K562 (cell line): ENCODE results near the gene RYR1. TPM values are rescaled to one million over a fixed set of nuclear protein-coding genes. Genes with fewer than 3 reads are reported as not detected.

Experiments
- ATAC-seq: fragments of 200-7000 bp; cut with Tn5 transposase; 3 replicates; pipeline ENCODE4 v1.9.1; 2020; ENCODE audit warnings: moderate library complexity
- BruUV-seq: library from RNA; stranded (reverse); fragments of 400-500 nt; replicated peaks from 2 replicates; lab custom pipeline; 2021; lab: Mats Ljungman, UMichigan
- CTCF ChIA-PET: fragments of 300-600 bp; formaldehyde crosslinking; extraction: SDS; loops from one replicate; lab custom pipeline; 2021; ENCODE audit warnings: low intra/inter-chr PET ratio; lab: Yijun Ruan, JAX
- POLR2A ChIA-PET: fragments of 300-600, 350-650 bp; sonication (Branson Sonifier 250); formaldehyde crosslinking; extraction: SDS; loops from one replicate; lab custom pipeline; 2021; ENCODE audit warnings: antibody characterized with exemption, inconsistent platforms; lab: Yijun Ruan, JAX
- DNase-seq, 4 experiments: peaks; one replicate each; pipeline versions ENCODE4 v3.0.0 to v3.0.0-alpha.2; 2011 to 2018; ENCODE audit warnings: low spot score in 3 of 4, mixed read lengths in 3 of 4; ENCODE audit errors: extremely low read depth in 1 of 4
- FAIRE-seq: peaks from 2 replicates; lab custom pipeline; 2011; peaks lifted over from hg19 to GRCh38; lab: Jason Lieb, UNC
- H2AFZ ChIP-seq: 2 replicates; pipeline ENCODE4 v1.6.0; 2011; ENCODE audit warnings: low read depth, low read length, control low read depth, inconsistent platforms
- H3K27ac ChIP-seq: fragments of 200-600 bp; 3 replicates; pipeline ENCODE4 v1.8.0; 2011; ENCODE audit warnings: low read depth, mild to moderate bottlenecking, control low read depth, inconsistent platforms, low read length, moderate library complexity, mixed read lengths; ENCODE audit errors: extremely low read depth
- H3K27me3 ChIP-seq, 2 experiments: fragments of 300-600 bp in 1 of 2; 2 replicates in 1 of 2; 3 replicates in 1 of 2; pipeline versions ENCODE4 v1.6.0 to v1.8.0; 2011; ENCODE audit warnings: inconsistent platforms in 2 of 2, low read length in 2 of 2, mild to moderate bottlenecking in 1 of 2, mixed read lengths in 1 of 2, moderate library complexity in 1 of 2; ENCODE audit not compliant: control insufficient read depth in 2 of 2, insufficient read depth in 2 of 2
- H3K36me3 ChIP-seq: fragments of 300-600 bp; 3 replicates; pipeline ENCODE4 v1.8.0; 2011; ENCODE audit warnings: mild to moderate bottlenecking, low read length, inconsistent platforms; ENCODE audit not compliant: control insufficient read depth, insufficient read depth
- H3K4me1 ChIP-seq, 2 experiments: fragments of 200-600 bp in 1 of 2; replicated peaks in 1 of 2; 2 replicates in 1 of 2; 3 replicates in 1 of 2; pipeline versions ENCODE4 v1.5.1 to v1.8.0; 2011; ENCODE audit warnings: inconsistent platforms in 2 of 2, low read length in 2 of 2, mild to moderate bottlenecking in 1 of 2, mixed read lengths in 1 of 2, moderate library complexity in 1 of 2; ENCODE audit not compliant: control insufficient read depth in 2 of 2, insufficient read depth in 2 of 2
- H3K4me2 ChIP-seq: 2 replicates; pipeline ENCODE4 v1.6.1; 2011; ENCODE audit warnings: low read length, control low read depth, inconsistent platforms, mixed read lengths; ENCODE audit not compliant: insufficient read depth
- H3K4me3 ChIP-seq: fragments of 200-600 bp; sonication (generic), shearing (Covaris generic); 2 replicates; pipeline ENCODE4 v1.5.1; 2016; ENCODE audit warnings: control low read depth, inconsistent platforms
- H3K79me2 ChIP-seq: fragments of 200-600 bp; 3 replicates; pipeline ENCODE4 v1.8.0; 2011; ENCODE audit warnings: low read length, inconsistent platforms; ENCODE audit not compliant: control insufficient read depth, insufficient read depth
- H3K9ac ChIP-seq, 2 experiments: 2 replicates each; pipeline versions ENCODE4 v1.6.0 to v1.6.1; 2011; ENCODE audit warnings: low read depth in 2 of 2, low read length in 2 of 2, control low read depth in 1 of 2, inconsistent platforms in 1 of 2, mild to moderate bottlenecking in 1 of 2, mixed read lengths in 1 of 2; ENCODE audit not compliant: insufficient read depth in 1 of 2
- H3K9me1 ChIP-seq: one replicate; pipeline ENCODE4 v1.6.0; 2011; ENCODE audit warnings: inconsistent platforms, mild to moderate bottlenecking, low read length, moderate library complexity; ENCODE audit not compliant: control insufficient read depth, insufficient read depth
- H3K9me3 ChIP-seq: replicated peaks from 2 replicates; pipeline ENCODE4 v1.5.1; 2011; ENCODE audit warnings: low read depth, low read length, inconsistent platforms; ENCODE audit not compliant: control insufficient read depth, insufficient read depth
- H4K20me1 ChIP-seq: replicated peaks from 2 replicates; pipeline ENCODE4 v1.6.1; 2011; ENCODE audit warnings: low read length, inconsistent platforms, mixed read lengths; ENCODE audit not compliant: control insufficient read depth, insufficient read depth
- E2F4 ChIP-seq: sonication (generic); formaldehyde crosslinking; IDR thresholded peaks from 2 replicates; pipeline ENCODE4 v1.8.0; 2022; ENCODE audit warnings: mild to moderate bottlenecking, low read depth, missing genetic modification reagents
- ERF ChIP-seq: fragments of 450-650 bp; formaldehyde crosslinking; IDR thresholded peaks from 2 replicates; pipeline ENCODE4 v1.4.0; 2020; ENCODE audit warnings: mild to moderate bottlenecking, mixed read lengths
- HIVEP1 ChIP-seq: fragments of 250-450 bp; sonication (Bioruptor Pico); IDR thresholded peaks from 2 replicates; pipeline ENCODE4 v1.4.0; 2020; ENCODE audit warnings: mild to moderate bottlenecking
- HNRNPL ChIP-seq: fragments of 200-400 bp; formaldehyde crosslinking; IDR thresholded peaks from 2 replicates; pipeline ENCODE4 v1.6.1; 2017; ENCODE audit warnings: low read depth, mild to moderate bottlenecking, low read length
- MYBL2 ChIP-seq, 2 experiments: fragments of 450-650 bp in 1 of 2; sonication (generic) in 1 of 2; formaldehyde crosslinking in 1 of 2; IDR thresholded peaks; 2 replicates each; pipeline versions ENCODE4 v1.6.1 to v1.8.1; 2017 to 2022; ENCODE audit warnings: borderline replicate concordance in 1 of 2, inconsistent platforms in 1 of 2, low read depth in 1 of 2, mild to moderate bottlenecking in 1 of 2, missing genetic modification reagents in 1 of 2, moderate library complexity in 1 of 2
- PHF20 ChIP-seq: fragments of 450-650 bp; IDR thresholded peaks from 2 replicates; pipeline ENCODE4 v1.6.1; 2018; ENCODE audit not compliant: partially characterized antibody
- PHTF2 ChIP-seq: fragments of 250-450 bp; sonication (Bioruptor Pico); IDR thresholded peaks from 2 replicates; pipeline ENCODE4 v1.5.0; 2021; ENCODE audit warnings: mild to moderate bottlenecking
- RUNX1 ChIP-seq: sonication (generic); IDR thresholded peaks from 2 replicates; pipeline ENCODE4 v1.6.1; 2016; ENCODE audit warnings: antibody characterized with exemption, low read depth
- TGIF2 ChIP-seq: sonication (generic); formaldehyde crosslinking; IDR thresholded peaks from 2 replicates; pipeline ENCODE4 v1.8.1; 2022; ENCODE audit warnings: mild to moderate bottlenecking, missing genetic modification reagents, moderate library complexity
- ZNF121 ChIP-seq: sonication (generic); formaldehyde crosslinking; conservative IDR thresholded peaks from 2 replicates; pipeline ENCODE4 v1.8.0; 2022; ENCODE audit warnings: missing genetic modification reagents
- ZNF133 ChIP-seq: fragments of 250-450 bp; sonication (Bioruptor Pico); IDR thresholded peaks from 2 replicates; pipeline ENCODE4 v1.4.0; 2020; ENCODE audit warnings: mild to moderate bottlenecking
- ZNF77 ChIP-seq: fragments of 250-450 bp; sonication (Bioruptor Pico); IDR thresholded peaks from 2 replicates; pipeline ENCODE4 v1.5.0; 2020
- ZZZ3 ChIP-seq: fragments of 450-650 bp; IDR thresholded peaks from 2 replicates; pipeline ENCODE4 v1.6.1; 2016; ENCODE audit warnings: antibody characterized with exemption, mild to moderate bottlenecking, moderate library complexity
- WGBS: fragments of 100-300 bp; shearing (Covaris generic); methylation state at CpG from one replicate; pipeline ENCODE4 v1.1.6; 2016; ENCODE audit warnings: low coverage, mixed read lengths; ENCODE audit not compliant: insufficient coverage; ENCODE audit errors: missing lambda C conversion rate; 5-methylcytosine and 5-hydroxymethylcytosine counted together
- in situ Hi-C: fragments of 300-500 bp; cut with MboI; formaldehyde crosslinking; loops from 4 replicates; pipeline ENCODE4 v1.15.0; 2018; ENCODE audit warnings: inconsistent platforms, mixed read lengths
- intact Hi-C: fragments of 100-400 bp; cut with micrococcal nuclease; formaldehyde crosslinking; loops from 2 replicates; pipeline ENCODE4 v1.14.2; 2022
- polyA plus RNA-seq, 8 experiments: library from polyadenylated mRNA; depleted of rRNA in 4 of 8; stranded (reverse) in 5 of 8; unstranded in 3 of 8; fragments of >200 nt; fragmentation: Nextera tagmentation in 2 of 8; fragmentation: Illumina TruSeq in 1 of 8; extraction: Ambion mirVana in 2 of 8; extraction: Trizol in 1 of 8; gene quantifications; 2 replicates each; pipeline versions ENCODE4 v1.2.1 to v1.2.3, GENCODE V29; 2011 to 2014; ENCODE audit warnings: inconsistent platforms in 1 of 8, missing spikeins in 1 of 8
- total RNA-seq, 7 experiments: library from RNA; depleted of rRNA in 6 of 7; stranded (reverse); fragments of >200 nt in 6 of 7; fragmentation: Illumina TruSeq in 2 of 7; extraction: Trizol in 2 of 7; gene quantifications; 2 replicates each; pipeline versions ENCODE4 v1.2.1 to v1.2.3, GENCODE V29; 2011 to 2021; ENCODE audit warnings: low replicate concordance in 1 of 7
- TF ChIP-seq, protein P1 (sequence below), 2 experiments: fragments of 450-650 bp in 1 of 2; IDR thresholded peaks; 2 replicates each; pipeline ENCODE4 v1.6.1; 2011 to 2017; ENCODE audit warnings: low read depth in 2 of 2, antibody characterized with exemption in 1 of 2, borderline replicate concordance in 1 of 2, low read length in 1 of 2, mild to moderate bottlenecking in 1 of 2, mixed read lengths in 1 of 2; ENCODE audit not compliant: control insufficient read depth in 1 of 2
- TF ChIP-seq, protein P2 (sequence below): conservative IDR thresholded peaks from 2 replicates; pipeline ENCODE4 v1.6.1; 2011; ENCODE audit warnings: low read depth, mild to moderate bottlenecking, low read length; ENCODE audit not compliant: control insufficient read depth

RYR1 gene
- total and polyA plus RNA-seq, 9 of the 15 experiments (the other 6 are each of a cell fraction or from before 2014, with no cell fraction given) = 0.11 to 7.4 (median 3.7) TPM

GRCh38 chr19:38505958-38506357 lies 72.5 kb downstream of the RYR1 start:
- FAIRE-seq (no peak), DNase-seq (no peak), ATAC-seq (no peak)
- CTCF ChIA-PET = interaction anchor here (0.6 kb wide), 1 partner anchor 26 kb away, joined by 3 read pairs; no protein-coding TSS in a partner anchor
- Histone ChIP-seq H3K9ac (no peak overlapping the region; a peak in 1 of 4 replicates), H3K9me3 (no peaks in the 10 kb centered on the region), H3K9me1 (no peaks in the 10 kb centered on the region), H3K27ac (no peak overlapping the region), H3K79me2 (no peaks in the 10 kb centered on the region), H3K4me3 (no peak overlapping the region), H3K27me3 (no peaks in the 10 kb centered on the region), H2AFZ (peak overlapping the region; percentile 92; the same call in 1 of the 2 replicates), H4K20me1 (no peaks in the 10 kb centered on the region), H3K4me2 (peak overlapping the region; percentile 70), H3K36me3 (peaks cover 27% of the 10 kb centered on the region; the same call in 1 of the 3 replicates), H3K4me1 (peaks cover 13 to 24% of the 10 kb centered on the region in 2 experiments; a peak in 4 of 5 replicates)
- in situ Hi-C loops (no loop called here), intact Hi-C loops (loop anchor here (5.0 kb wide), 1 partner anchor 94 kb away; no protein-coding TSS in a partner anchor)
- WGBS = 7% methylated on average over 3 of the region's 3 CpGs
- POLR2A ChIA-PET = no interaction called here
- BruUV-seq = no TSS peak
- TF ChIP-seq RUNX1 (no peak), HNRNPL (no peak), MYBL2 (IDR thresholded peaks at IDR 0.05; ENCODE audit: low read depth) (no peak), MYBL2 (CRISPR knock-in tag; IDR thresholded peaks at IDR 0.05; ENCODE audit: borderline replicate concordance) (no peak), ZNF77 (CRISPR knock-in tag) (no peak), PHTF2 (no peak), ZNF133 (CRISPR knock-in tag) (no peak), HIVEP1 (no peak), ZZZ3 (no peak), TGIF2 (CRISPR knock-in tag) (no peak), ERF (no peak), ZNF121 (CRISPR knock-in tag) (no peak), PHF20 (no peak), E2F4 (CRISPR knock-in tag) (no peak)
- TF ChIP-seq, protein P1, sequence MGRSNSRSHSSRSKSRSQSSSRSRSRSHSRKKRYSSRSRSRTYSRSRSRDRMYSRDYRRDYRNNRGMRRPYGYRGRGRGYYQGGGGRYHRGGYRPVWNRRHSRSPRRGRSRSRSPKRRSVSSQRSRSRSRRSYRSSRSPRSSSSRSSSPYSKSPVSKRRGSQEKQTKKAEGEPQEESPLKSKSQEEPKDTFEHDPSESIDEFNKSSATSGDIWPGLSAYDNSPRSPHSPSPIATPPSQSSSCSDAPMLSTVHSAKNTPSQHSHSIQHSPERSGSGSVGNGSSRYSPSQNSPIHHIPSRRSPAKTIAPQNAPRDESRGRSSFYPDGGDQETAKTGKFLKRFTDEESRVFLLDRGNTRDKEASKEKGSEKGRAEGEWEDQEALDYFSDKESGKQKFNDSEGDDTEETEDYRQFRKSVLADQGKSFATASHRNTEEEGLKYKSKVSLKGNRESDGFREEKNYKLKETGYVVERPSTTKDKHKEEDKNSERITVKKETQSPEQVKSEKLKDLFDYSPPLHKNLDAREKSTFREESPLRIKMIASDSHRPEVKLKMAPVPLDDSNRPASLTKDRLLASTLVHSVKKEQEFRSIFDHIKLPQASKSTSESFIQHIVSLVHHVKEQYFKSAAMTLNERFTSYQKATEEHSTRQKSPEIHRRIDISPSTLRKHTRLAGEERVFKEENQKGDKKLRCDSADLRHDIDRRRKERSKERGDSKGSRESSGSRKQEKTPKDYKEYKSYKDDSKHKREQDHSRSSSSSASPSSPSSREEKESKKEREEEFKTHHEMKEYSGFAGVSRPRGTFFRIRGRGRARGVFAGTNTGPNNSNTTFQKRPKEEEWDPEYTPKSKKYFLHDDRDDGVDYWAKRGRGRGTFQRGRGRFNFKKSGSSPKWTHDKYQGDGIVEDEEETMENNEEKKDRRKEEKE (IDR thresholded peaks at IDR 0.05; ENCODE audit: borderline replicate concordance in 1 of 2, control insufficient read depth in 1 of 2, low read depth in 2 of 2, low read length in 1 of 2) = no peak
- TF ChIP-seq, protein P2, sequence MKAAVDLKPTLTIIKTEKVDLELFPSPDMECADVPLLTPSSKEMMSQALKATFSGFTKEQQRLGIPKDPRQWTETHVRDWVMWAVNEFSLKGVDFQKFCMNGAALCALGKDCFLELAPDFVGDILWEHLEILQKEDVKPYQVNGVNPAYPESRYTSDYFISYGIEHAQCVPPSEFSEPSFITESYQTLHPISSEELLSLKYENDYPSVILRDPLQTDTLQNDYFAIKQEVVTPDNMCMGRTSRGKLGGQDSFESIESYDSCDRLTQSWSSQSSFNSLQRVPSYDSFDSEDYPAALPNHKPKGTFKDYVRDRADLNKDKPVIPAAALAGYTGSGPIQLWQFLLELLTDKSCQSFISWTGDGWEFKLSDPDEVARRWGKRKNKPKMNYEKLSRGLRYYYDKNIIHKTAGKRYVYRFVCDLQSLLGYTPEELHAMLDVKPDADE = no peak
